NCI-H82 treated with DMSO at 0.1 percent for 48 hours (cell line): ENCODE measurements around the gene NFKB1.
"Not testable (repeated sequence)": the region's sequence is repeated elsewhere in the genome, so short reads cannot be mapped to it uniquely, and the experiment has no call there.

Experiments used
- DNase-seq: peaks from one replicate; lab custom pipeline; 2025; ENCODE audit not compliant: unreplicated experiment; lab: John Stamatoyannopoulos, UW

NFKB1 gene

DNA sequence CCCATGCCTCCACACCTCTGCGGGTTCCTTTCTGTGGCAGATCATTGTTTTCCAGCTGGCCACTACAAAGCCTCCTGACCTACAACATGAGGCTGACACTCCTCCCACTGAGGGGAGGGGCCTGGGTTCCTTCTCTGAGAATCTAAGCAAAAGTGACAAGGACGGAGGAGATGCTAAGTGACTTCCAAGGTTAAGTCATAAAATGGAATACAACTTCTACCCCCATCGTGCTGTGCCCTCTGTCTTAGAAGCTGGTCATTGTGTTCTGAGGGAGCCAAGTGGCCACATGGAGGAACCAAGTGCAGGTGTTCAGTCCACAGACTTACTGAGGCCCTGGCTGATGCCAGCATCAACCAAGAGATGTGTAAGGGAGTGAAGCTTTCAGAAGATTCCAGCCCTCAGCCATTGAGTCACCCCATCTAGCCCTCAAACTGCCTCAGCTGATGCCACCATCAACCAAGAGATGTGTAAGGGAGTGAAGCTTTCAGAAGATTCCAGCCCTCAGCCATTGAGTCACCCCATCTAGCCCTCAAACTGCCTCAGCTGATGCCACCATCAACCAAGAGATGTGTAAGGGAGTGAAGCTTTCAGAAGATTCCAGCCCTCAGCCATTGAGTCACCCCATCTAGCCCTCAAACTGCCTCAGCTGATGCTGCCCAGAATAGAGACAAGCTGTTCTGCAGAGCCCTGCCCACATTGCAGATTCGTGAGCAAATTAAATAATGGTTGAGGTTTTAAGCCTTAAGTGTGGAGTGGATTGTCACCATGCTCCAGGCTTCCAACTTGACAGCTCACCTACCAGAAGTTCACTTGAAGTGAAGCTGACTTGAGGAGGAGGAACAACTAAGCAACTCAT, 118.8 kb downstream of the NFKB1 start:
- DNase-seq = not testable (repeated sequence)

DNA sequence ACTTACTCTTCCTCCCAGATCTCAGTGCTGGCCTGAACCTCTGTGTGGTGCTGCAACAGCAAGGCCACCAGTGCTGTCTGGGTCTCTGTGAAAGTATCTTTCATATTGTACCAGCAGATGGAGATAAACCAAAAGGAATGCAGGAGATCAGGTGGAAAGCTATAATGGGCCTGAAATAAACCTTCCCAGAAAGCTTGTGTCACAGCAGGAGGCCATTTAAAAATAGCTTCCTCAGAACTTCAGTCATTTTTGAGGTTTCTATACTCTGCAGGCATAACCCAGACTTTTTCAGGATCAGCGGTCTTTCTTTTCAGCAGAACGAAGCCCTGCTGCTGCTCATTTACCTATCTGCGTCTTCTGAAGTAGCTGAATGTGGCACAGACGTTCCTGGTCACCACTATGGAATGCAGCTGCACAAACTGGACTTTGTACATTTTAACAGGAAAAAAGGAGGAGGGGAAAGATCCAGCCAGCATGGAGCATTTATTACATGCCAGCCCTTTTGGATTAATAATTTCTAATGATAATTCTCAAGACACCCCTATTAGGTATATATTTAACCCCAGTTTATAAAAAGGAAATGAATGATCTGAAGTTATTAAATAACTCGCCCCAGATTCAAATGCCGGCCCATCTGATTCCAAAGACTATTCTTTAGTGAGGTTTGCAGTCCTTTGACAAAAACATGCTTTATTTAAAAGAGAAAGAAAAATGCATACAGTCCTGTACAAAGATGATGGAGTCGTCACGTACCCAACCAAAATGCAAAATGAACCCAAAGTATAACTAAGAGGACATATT, 119.7 kb downstream of the NFKB1 start:
- DNase-seq = no peak

DNA sequence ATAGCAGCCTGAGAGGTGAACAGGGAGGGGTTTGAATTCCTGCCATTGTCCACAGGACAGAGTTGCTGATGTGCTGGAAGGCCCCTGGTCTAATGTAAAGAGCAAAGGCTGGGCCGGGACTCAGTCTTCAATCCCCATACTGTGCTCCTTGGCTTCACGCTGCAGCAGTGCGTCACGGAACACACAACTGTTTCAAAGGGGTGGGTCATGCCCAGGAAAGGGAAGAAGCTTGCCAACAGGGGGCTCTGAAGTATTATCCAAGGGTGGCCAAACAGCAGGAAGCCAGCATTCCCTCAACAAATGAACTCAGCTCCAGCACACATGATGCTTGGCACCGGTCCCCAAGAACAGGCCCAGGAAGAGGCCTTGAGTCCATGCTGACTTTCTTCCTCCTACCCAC, 122.5 kb downstream of the NFKB1 start:
- DNase-seq = no peak

DNA sequence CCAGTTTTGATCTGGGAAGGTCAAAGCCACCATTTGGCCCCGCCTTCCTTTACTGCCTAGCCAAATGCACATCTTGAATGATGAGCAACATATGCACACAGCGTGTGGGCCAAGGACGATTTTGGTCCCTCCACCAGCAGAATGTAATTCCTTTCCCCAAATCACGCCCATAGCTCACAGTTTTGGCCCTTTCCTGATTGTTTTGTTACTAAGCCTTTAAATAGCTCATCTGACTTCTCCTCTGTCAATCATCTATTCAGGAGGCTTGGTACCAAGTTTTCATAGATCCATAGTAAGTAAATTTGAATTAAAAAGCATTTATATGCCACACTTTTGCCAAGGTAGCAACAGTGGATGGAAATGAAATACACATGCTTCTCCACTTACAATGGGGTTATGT, 123.3 kb downstream of the NFKB1 start:
- no peak for DNase-seq

DNA sequence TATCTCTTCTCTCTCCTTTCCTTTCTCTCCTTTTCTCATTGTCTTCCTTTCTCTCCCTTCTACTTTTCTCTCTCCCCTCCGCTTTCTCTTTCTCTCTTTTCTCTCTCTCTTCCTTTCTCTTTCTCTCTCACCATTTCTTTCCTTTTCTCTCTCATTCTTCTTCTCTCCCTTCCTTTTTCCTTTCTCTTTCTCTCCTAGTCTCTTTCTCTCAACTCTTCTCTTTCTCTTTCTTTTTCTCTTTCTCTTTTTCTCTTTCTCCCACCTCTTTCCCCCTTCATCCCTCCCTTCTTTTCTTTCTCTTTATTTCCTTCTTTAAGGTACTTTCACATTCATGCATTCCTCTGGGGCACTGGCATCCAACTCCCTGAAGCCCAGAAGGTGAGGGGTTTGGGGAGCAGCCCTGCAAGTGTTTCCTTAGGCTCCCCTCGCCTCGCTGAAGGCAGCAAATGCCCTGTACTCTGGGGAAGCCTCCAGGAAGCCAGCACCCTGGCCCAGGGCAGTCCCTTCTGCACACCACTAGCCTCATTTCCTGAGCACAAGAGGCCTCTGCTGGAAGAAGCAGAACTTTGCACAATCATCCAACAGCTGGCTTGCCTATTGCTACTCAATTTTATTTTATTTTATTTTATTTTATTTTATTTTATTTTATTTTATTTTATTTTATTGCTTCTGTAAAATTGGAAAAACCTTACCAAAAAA, 124.2 kb downstream of the NFKB1 start:
- no peak for DNase-seq

DNA sequence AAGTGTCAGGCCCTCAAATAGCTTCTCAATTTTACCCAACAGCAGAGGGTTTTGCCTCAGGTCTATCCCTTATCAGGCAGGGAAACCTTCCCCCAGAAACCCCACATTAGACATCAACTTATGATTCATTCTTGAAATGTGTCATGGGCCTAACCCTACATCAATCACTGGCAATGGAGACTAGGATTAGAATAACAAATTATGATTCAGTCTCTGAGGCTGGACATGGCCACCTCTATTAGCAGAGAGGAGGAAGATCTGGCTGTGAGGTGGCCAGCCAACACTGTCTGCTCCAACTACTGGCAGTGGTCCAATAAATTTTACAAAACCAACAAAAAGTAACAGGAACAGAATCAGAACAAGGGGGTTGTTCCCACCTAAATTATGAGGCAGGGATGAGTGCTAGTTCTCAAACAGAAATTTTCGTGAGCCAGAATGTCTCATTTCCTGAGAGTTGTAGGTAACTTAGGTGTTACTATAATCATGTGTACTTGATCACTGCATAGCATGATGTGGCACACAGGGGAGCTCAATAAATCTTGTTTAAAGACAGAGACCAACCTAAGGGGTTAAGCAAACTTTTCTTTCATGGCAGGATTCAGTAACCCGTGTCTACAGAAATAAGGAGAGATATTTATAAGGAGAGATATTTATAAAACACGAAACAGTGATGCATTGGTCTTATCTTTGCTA, 126.8 kb downstream of the NFKB1 start:
- DNase-seq = no peak

DNA sequence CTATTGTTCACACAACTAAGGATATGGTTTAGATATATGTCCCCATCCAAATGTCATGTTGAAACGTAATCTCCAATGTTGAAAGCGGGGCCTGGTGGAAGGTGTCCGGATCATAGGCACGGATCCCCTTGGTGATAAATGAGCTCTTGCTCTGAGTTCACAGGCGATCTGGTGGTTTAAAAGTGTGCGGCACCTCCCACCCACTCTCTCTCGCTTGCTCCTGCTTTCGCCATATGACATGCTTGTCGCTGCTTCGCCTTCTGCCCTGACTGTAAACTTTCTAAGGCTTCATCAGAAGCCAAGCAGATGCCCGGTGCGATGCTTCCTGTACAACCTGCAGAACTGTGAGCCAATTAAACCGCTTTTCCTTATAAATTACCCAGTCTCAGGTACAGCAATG, 128.5 kb downstream of the NFKB1 start:
- no peak for DNase-seq

DNA sequence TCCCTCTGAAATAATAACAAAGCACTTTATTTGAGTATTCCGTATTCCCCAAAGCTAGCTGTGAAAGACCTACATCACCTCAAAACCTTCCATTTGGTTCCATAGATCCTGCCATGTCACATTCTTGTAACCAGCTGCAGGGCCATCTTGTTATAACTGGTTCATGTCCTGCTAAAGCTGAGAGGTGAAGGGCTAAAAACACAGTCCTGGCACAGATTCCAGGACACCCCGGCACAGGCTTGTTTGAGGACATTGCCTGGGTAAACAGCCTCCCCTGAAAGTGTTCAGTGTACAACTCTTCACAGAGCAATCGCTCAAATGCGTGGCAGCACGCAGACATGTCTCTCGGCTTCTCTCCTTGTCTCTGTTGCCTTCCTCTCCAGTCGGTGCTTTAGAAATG, 130.5 kb downstream of the NFKB1 start:
- DNase-seq = no peak

DNA sequence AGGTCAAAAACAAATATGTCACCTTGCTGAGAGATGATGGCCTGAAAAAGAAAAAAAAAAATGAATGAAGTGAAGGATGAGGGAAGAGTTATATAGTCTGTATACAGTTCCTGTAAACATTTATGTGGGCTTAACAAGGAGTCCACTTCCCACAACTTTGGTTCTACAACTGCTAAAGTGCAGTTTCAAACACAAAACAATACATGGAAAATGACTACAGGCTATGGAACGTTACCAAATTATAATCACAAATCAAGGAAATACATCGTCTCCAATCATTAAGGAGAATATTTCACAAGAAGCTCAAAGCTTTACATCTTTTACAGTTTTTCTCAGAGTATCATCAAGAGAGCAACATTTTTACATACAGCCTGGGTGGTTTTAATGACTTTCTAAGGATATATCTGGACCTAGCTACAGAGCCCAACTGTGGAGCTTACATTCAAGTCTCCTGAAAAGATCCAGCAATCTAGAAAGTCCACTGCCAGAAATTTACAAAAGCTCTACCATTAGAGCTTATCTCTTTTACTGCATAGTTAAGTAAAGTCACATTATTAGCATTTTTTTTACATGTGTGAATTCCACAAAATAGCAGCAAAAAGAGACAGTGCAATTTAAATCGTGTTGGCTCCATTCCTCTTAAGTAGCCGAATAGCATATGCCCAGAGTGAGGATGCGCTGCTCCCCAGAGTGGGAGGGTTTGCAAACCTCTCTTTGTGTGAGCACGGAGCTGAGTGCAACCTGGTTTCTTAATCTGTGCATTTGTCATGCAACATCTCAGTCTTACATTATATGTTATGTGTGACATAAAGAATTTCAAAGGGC, 131.3 kb downstream of the NFKB1 start:
- DNase-seq = no peak

DNA sequence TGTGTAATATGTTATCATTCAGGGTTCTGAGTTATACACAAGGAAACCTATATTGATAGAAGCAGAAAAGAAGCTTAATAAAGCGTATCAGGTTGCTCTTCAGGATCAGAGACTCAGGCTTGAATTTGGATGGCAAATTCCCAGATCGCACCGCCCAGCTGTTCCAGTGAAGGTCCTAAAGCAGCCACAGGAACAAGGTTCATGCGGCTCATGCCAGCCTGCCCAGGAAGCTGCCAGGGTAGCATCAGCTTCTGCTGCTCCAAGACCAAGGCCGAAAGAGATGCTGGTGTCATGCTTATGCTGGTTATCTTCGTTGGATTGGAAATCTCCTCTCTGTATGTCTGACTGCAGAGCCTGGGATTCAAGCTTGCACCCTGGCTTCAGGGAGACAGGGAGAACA, 131.9 kb downstream of the NFKB1 start:
- DNase-seq = no peak

DNA sequence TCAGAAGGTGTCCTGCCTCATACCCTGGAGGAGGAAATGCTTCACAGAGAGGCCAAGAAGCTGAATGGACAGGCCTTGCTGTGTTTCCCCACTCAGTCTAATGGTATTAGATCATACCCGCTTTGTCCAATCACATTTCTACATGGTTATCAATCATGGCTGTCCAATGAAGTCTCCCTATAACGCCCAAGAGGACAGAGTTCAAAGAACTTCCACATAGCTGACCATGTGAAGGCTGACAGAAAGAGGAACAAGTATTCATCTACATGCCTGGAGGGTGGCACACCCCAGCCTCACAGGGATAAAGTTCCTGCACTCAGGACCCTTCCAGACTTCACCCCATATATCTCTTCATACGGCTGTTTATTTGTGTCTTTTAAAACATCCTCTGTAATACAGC, 136.2 kb downstream of the NFKB1 start:
- DNase-seq = no peak

DNA sequence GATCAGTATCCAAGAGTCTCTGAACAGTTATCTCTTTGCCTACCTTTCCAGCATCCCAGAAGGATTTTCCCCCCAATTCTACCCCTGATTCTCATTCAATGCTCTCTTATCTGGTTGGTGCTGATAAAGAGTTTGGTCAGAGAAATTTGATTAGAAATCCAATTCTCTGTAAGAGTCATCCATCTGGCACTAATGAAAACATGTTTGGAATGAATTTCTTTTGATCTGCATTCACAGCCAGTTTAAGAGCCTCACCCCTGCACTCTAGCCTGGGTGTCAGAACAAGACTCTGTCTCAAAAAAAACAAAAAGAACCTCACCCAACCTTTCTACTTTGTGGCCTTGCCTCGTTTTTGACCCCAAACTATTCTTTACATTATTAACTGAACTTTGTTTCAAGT, 137.5 kb downstream of the NFKB1 start:
- no peak for DNase-seq

DNA sequence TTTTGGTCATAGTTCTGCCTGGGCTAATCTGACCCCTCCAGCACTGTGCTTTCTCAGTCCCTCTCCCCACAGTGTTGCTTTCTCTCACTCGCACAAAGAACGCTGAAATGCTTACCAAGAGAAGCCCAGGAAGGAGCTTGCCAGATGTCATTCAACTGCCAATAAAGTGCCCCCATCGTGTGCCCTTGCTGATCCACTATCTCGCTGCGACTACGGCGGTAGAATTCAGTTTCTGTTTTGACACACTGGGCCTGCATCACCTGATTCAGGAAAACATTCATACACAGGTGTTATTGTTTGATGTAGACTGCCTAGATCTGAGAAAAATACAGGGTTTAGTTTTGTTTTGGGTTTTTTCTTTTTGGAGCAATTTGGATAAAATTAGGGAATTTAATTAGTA, 138.4 kb downstream of the NFKB1 start:
- DNase-seq = no peak

DNA sequence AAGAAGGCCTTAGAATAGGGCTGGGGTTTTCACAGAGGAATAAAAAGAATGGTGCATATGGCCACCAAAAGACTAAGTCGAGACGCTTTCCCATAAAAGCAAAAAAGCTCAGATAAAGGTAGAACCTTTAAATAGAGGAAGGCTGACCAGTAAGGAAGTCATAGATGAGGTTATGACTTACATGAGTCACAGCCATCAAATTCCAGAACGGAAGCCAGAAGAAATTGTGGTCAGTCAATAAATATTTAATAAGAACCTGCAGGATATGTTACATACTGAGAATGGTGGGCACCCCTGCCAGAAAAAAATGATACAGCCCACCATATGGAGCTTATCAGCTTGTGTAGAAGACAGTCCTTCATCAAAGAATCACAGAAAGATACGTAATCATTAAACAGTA, 139.5 kb downstream of the NFKB1 start:
- DNase-seq = no peak

DNA sequence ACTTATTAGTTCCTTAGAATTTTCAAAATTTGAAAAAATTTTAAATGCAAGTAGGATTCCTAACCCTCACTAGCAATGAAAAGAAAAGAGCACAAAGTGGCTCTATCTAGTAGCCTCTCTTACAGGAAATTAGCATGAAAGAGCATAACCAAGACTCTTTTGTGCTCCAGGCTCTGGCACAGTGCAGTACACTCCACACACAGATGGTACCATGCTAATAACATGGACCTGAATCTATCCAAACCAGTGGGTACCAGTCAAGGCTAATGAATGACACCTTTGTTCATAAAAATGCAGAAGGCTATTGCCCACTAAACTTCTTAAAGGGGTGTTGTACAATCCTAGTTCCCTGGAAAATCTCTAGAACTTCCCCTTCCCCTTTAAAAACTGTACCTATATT, 140.6 kb downstream of the NFKB1 start:
- no peak for DNase-seq

DNA sequence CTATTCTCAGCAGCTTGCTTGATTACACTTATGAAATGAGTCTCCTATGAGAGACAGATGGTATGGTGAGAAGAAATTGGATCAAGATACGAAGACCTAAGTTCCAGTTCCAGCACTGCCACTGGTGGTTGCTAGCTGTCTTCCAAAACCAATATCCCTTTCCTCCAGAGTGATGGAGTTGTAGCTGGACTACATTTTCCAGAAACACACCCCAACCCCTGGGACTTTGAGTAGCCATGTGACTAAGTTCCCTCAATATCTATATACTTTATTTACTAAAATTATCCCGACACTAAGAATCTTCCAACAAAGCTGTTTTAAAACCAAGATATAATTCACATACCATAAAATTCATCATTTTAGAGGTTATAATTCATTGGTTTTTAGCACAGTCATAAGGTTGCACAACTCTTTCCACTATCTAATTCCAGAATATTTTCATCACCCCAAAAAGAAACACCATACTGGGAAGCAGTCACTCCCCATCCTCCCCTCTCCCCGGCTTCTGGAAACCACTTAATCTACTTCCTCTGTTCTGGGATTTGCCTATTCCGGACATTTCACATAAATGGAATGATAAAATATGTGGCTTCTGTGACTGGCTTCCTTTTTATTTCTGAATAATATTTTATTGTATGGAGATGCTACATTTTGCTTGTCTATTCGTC, 141.6 kb downstream of the NFKB1 start:
- no peak for DNase-seq

DNA sequence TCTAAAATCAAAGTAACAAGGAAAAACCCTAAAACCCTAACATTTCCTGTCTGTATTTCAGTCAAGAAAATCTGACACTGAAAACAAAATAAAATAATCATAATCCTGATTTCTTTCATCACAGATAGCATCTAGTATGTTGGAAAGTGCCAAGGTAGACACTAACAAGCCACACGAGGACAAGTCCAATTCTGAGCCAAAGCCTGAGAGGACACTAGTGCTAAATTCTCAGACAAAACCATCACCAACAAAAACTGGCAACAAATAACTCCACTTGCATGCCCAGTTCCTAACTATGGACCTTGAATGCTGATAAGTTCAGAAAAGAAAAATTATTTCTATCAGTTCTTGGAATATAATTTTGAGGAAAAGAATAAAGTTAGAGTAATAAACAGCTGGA, 146.0 kb downstream of the NFKB1 start:
- DNase-seq = no peak

DNA sequence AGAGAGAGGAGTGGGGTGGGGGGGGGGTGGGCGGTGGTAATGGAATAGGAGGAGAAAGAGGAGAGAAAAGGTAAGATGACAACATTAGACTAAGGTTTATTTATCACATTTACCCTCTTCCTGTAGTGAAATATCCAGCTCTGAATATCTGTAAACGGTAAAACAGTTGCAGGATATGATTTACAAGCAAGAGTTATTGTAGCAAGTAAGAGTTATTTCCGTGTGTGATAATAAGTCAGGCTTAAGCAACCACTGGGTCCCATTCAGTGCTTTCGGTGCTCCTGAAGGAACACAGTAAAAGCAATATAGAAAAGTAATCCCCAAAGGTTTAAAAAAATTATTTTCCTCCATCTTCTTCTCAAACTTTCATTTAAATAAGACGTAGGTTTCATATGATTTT, 156.0 kb downstream of the NFKB1 start:
- DNase-seq = no peak

DNA sequence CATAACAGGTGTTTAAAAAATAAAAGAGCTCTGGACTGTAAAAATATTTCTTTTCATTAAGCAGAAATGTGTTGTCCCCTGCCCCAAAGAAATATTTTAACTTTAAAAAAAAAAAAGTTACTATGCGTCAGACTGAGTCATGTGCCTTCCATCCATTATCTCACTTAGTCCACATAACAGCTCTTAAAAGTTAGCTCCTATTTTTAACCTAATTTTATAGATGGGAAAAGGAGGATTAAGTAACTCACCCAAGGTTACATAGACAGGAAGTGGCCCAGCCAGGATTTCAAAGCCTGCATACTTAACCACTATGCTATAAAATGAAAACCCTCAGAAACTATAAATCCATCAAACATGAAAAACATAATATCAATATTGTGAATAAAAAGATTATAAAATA, 161.9 kb downstream of the NFKB1 start:
- DNase-seq = no peak

DNA sequence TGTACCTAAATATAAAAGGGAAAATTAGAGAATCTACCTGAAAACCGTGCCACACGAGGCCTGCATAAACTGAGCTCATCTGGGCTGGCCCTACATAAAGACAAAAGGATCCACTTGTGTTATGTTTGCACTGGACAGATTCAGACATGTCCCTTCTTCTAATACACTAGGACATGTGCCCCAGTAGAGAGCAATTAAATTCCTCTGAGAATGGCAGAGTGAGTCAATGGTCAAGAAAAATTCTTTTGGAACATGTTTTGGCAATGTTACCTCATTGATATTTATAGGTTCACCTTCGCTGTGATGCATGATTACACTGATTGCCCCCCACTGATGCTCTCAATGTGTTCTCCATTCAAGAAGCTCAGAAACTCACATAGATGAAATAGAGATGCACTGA, 164.4 kb downstream of the NFKB1 start:
- DNase-seq = no peak
